ENCODE data around the gene CRIP2.

CRIP2 gene

DNA sequence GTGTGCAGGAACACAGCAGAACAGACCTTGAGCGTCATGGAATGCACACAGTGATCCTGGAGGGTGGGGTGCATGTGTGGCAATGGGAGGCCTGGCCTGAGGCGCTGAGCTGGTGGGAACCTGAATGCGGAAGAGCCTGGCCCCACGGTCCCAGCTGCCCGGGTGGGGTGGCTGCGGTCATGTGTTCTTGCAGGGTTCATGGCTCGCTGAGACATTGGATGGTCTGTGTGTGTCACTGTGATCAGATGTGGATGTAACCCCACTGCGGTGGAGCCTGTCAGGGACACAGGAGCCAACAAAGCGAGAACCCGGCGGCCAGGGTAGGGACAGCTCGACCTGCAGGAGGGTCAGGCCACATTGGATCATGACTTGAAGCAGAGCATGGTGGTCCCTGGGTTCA lies 31.8 kb upstream of the CRIP2 start:
- in situ Hi-C loops (cut with HindIII; ENCODE audit: low sequenced_read_pairs): no loop called here

DNA sequence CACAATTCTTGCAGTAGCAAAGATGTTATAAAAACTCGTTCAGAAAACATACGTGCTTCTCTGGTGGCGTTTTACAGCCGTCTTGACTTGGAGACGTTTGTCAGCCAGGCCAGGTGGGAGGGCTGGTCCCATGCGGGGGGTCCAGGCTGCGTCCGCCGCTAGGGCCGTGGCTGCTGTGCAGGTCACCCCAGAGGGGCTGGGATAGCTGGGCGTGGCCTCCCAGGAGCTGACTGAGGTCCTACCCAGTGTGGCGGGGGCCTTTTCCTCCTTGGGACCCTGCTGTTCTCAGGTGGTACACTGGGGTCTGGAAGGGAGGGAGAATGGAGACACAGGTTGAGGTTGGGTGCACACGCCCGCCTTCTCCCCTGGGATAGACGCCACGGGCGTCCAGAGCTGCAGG lies 29.8 kb upstream of the CRIP2 start:
- in situ Hi-C loops (cut with HindIII; ENCODE audit: low sequenced_read_pairs): no loop called here

DNA sequence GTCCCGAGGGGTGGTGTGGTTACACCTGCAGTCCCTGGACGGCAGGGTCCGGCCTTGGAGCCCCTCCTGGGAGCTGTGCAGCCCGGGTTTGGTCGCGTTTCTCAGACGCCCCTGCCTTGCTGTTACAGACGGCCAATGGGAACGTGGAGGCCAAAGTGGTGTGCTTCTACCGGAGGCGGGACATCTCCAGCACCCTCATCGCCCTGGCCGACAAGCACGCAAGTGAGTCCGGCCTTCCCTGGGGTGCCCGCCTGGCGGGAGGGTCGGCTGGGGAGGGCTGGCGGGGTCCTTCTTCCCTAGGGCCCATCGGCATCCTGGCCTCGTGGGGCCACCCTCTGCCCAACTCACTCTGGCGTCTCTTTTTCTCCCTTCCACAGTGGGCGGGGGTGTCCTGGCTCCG lies 29.3 kb upstream of the CRIP2 start:
- in situ Hi-C loops (cut with HindIII; ENCODE audit: low sequenced_read_pairs): no loop called here

DNA sequence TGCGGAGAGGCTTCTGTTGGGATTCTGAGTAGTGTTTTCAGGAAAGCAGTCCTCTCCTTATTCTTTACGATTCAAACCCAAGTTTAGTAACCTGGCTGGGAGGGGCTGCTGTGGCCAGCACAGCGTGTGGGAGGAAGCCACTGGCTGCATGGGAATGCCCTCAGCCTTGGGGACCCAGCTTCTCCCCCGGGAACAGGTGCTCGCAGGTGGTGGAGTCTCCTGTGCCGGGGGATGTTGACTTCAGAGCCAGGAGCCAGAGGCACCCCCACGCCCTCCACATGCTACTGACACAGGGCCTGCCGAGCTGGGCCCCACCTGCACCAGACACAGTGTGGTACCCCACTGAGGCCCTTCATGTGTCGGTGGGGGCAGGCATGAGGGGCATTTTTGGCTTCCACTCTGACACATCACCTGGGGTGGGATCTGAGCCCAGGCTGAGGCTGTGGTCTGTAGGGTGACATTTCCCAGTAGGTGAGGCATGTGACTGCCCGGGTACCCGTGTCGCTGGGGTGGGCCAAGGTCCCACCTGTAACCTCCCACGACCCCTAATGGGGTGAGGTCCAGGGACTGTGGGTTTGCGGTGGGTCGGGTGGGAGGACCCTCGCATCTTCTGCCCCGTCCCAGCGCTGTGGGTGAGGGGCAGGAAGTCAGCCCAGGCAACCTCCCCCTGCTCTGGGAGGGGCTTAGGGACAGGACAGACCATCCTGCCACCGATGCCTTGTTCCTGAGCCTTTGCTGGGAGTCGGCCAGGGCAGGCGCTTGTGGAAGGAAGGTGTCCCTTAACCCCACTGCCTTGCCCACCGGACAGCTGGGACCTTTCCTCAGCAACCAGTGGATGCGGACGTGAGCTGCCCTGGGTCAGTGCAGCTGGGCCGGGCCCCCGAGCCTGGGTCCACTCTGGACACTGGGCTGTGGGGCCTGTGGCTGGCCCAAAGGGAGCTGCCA lies 28.4 kb upstream of the CRIP2 start:
- in situ Hi-C loops (cut with HindIII; ENCODE audit: low sequenced_read_pairs): no loop called here

DNA sequence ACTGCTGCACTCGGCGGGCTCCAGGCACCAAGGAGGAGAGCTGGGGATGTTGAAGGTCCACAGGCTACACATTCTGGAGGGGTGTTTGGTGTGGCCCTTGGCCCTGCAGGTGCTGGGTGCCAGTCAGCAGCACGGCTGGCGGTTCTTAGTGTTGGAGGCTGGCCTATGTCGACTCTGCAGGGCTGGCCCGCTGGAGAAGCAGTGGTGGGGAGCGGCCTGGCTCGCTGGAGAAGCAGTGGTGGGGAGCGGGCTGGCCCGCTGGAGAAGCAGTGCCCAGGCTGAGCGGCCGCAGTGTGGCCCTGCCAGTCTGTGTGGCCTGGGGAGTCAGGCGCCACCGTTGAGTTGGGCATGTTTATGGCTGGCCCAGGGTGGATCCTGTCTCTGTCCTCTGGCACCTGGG lies 27.6 kb upstream of the CRIP2 start:
- in situ Hi-C loops (cut with HindIII; ENCODE audit: low sequenced_read_pairs): no loop called here

DNA sequence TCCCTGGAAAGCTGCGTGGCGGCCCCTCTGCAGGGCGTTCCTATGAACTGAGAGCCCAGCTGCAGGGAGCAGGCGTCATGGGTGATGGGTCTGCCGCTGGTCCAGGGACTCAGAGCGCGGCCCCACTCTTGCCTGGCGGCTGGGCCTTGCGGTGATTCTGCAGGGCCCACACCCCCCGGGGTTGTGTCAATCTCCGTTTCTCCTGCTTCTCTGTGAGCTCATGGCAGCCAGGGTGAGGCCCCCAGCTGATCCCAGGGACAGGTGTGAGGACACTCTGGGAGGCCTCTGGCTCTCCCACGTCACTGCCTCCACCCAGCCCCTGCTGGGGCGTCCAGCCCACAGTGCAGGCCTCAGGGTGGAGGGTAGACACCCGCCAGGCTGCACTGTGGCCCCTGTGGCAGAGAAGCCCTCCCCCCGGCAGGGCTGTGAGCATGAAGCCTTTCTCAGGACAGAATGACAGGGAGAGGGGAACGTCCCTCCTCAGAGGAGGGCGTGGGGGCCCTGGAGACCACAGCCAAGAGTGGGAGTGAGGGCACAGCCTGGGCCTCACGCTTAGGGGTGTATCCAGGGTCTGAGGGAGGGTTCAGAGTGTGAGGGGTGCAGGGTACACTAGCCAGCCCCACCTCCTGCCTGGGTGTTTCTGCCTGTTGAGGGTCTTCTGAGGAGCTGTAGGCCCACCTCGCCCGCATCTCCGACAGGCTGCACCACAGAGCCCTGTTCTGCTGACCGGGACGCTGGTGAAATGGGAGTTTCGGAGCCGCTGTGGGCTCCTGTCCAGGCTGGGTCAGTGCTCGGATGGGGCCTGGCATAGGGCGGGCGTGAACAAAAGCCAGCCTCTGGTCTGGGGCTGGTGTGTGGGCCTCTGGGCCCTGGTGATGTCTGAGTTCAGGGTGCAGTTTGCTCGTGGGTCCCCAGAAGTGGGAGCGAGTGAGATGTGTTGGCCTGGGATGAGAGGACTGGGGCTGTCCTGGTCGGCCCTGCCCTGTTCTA lies 26.7 kb upstream of the CRIP2 start:
- in situ Hi-C loops (cut with HindIII; ENCODE audit: low sequenced_read_pairs): no loop called here

DNA sequence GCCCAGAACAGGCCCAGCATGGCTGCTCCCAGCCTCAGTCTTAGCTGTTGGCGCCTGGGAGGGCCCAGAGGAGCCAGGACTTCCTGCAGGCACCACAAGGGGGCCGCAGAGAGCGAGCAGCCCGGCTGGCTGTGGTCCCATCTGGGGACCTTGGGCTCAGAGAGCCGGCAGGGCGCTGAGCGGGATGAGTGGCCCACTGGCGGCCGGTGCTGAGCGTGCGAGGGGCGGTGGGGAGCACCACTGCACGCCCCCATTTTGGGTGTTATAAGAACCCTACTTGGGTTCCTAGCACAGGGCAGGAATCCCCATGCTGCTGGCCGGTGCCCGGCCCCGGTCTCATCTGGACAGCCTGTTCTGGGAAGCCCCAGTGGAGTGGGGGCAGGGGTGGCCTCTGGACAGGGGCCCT lies 25.9 kb upstream of the CRIP2 start:
- in situ Hi-C loops (cut with HindIII; ENCODE audit: low sequenced_read_pairs): no loop called here

DNA sequence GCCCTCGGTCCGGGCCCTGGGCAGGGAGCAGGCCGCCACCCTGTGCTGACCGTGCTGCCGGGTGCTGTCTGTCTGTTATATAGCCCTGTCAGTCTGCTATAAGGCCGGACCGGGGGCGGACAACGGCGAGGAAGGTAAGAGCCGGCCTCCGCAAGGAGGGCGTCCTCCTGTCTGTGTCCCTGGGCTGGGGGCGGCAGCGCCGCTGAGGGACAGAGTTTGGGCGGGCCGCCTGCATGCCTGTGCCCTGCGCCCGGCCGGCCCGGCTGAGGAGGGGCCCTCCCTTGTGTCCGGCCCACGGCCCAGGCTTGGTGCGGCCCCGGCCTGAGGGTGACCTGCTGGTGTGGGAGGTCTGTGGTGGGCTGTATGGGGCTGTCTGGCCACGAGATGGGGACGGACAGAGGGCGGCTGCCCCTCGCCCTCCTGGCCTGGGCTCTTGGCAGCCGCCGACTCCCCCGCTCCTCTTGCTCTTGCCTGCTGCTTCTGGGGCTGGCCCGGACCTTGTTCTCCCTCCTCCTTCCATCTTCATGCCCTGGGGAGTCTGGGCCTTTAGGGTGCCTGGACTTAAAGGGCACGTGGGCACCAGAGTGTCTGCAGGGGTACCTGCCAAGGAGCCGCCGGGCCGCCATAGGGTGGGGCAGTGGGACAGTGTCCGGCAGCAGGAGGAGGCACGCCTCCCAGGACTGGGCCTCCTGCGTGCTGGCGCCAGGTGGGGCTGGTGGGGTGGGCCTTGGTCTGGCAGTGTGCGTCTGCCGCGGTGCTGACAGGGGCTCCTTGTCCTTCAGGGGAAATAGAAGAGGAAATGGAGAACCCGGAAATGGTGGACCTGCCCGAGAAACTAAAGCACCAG lies 25.1 kb upstream of the CRIP2 start:
- in situ Hi-C loops (cut with HindIII; ENCODE audit: low sequenced_read_pairs): no loop called here

DNA sequence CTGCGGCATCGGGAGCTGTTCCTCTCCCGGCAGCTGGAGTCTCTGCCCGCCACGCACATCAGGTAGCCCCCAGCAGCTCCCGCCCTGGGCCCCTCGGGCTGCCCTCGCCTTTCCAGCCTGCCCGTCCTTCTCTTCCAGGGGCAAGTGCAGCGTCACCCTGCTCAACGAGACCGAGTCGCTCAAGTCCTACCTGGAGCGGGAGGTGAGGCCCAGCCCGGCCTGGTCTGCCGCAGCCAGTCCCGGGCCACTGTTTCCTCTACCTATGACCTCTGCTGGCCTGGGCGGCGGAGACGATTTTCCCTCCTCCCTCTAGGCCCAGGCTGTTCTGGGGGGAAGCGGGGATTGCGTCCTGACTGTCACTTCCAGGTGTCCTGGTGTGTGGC lies 24.5 kb upstream of the CRIP2 start:
- in situ Hi-C loops (cut with HindIII; ENCODE audit: low sequenced_read_pairs): no loop called here

DNA sequence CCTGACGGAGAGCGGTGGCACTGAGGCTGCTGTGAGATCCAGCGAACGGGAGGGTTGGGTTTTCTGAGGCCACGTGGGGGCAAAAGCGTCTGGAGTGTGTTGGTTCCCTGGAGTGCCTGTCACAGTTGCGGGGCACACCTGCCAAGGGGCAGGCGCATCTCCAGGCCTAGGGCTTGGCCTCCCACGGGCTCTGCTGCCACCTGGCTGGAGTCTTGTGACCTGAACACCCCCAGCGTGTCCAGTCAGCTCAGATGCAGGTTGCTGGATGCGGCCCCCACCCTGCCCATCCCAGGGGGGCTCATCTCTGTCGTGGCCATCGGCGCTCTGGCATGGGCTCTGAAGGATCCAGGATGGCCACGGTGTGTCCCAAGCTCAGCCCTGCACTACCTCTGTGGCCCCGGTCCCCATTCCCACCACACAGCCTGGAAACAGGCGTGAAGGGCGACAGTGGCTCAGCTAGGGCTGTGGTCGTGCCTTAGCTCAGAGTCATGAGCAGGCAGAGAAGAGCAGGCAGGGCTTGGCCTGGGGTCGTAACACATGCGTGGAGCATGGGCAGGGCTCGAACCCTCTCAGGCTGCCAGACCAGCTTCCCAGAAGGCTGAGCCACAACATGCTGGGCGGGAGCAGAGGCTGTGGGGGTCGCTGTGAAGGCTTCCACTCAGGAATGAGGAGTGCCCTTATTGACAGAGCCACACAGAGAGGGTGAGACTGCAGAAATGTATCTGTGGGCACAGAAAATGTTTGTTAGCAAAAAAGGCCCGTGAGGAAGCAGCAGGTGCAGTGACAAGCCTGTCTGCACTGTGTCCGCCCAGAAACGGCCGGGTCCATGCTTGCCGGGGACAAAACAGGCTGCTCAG lies 23.5 kb upstream of the CRIP2 start:
- in situ Hi-C loops (cut with HindIII; ENCODE audit: low sequenced_read_pairs): no loop called here

DNA sequence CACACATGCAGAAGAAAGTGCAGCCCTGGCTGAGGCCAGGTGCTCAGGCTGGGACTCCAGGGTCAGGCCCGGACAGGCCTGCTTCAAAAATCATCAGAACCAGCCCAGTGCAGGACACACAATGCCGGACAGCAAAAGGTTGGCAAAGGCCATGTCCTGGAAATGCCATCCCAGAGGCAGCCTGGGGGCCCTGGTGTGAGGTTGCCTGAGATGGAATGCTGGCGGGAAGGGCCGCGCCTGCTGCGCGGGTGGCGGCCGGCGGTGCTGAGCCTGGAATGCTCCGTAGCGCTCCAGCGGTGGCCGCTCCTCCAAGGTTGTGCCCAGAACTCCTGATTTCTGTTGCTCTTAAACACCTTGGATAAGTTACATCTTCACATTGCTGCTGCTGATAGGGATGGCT lies 21.7 kb upstream of the CRIP2 start:
- in situ Hi-C loops (cut with HindIII; ENCODE audit: low sequenced_read_pairs): no loop called here

DNA sequence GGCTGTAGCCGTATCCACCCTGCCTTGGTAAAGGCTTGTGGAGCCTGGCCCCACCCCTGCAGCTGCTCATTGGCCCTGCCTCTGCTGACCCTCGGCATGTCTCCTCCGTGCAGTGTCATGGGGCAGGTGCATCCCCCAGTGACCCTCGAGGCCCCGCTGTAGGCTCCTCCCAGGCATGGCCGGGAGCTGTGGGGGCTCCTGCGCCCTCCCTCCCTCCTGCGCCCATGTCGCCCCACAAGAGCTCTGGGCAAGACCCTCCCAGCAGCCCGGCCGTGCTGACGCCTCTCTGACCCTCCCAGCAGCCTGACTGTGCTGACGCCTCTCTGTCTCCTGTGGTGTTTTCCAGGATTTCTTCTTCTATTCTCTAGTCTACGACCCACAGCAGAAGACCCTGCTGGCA lies 20.8 kb upstream of the CRIP2 start:
- in situ Hi-C loops (cut with HindIII; ENCODE audit: low sequenced_read_pairs): no loop called here

DNA sequence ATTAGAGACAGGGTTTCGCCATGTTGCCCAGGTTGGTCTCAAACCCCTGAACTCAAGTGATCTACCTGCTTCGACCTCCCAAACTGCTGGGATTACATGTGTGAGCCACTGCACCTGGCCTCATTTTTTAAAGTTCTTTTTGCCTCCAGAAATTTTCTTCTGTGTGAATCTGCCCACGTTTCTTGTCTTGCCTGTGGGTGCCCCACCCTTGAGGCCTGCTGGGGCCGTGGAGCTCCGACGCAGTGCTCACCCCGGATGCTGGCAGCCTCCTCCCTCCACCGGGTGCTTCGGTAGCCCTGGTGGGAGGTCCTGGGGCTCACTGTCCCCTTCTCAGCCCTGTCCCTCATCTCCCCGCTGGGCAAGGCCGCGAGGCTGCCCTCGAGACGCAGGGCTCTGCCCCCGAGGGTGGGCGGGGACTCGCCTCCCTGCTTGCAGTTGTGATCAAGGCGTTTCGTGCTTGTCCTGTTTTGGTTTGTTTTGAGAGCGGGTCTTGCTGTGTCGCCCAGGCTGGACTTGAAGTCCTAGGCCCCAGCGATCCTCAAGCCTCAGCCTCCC lies 19.5 kb upstream of the CRIP2 start:
- in situ Hi-C loops (cut with HindIII; ENCODE audit: low sequenced_read_pairs): no loop called here

DNA sequence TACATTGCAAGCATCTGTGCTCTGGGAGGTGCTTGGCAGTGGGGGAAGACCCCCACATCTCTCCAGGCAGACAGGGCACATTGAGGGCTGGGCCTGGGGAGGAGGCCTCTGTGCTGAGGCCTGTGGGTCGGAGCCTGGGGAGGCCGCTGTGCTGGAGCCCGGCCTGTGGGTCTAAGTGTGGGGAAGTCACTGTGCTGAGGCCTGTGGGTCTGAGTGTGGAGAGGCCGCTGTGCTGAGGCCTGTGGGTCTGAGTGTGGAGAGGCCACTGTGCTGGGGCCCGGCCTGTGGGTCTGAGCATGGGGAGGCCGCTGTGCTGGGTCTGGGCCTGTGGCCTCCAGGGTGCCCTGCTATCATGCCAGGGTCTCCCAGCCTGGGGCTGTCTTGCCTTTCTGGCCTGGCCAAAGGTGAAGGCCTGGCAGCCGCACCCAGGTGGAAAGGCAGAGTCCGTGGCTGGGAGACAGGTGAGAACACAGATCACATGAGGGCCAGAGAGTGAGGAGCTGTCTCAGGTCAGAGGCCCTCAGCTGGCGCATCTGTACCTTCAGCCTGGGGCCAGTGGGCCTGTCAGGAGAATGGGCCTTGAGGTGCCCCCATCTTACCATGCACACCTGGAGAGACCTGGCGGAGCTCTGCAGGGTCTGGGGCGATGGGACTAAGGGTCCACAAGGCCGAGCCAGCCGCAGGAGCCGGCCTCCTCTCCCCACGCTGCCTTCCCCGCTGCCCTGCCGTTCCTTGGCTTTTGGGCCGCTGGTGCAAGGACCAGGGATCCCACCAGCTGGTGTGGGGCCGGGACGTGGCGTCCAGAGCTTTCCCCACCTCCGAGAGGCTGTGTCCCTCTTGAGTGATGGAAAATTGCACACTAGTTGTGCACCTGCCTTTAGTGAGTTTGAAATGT lies 18.6 kb upstream of the CRIP2 start:
- in situ Hi-C loops (cut with HindIII; ENCODE audit: low sequenced_read_pairs): no loop called here

DNA sequence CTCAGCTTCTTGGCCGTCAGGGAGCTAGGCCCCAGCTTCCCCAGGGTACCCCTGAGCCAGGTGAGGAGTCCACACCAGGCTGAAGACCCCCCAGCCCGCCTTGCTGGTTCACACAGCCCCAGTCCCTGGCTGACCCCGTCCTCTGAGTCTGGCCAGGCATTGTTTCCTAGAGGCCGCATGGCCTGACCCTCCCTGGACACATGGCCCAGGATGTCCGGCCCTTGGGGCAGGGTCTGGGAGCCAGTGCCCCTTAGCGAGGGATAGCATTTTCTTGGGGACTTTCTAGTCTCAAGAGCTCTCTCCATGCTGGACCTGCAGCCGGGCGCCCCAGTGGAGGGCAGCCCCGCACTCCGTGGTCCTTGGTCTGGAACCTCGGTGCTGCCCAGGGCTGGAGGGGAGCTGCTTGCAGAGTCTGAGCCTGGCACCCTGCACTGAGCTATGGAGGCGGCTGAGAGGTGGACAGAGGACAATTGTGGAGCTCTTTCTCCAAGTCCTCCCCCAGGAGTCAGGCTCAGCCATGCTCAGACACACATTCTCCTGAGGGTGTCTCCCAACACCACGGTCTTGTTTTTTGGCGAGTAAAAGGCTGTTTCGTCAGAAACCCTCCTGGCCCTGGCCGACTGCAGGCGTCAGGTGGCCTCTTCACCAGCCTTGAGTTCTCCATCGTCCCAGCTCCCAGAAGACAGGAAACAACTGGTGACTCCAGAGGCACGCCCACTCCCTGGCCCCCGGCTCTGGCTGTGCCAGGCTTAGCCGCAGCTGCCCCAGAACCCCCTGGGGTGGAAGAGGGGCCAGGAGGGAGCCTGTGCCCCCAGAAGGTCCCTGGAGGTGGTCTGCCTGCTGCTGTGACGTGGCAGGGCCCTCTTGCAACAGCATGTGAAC lies 17.6 kb upstream of the CRIP2 start:
- in situ Hi-C loops (cut with HindIII; ENCODE audit: low sequenced_read_pairs): no loop called here

DNA sequence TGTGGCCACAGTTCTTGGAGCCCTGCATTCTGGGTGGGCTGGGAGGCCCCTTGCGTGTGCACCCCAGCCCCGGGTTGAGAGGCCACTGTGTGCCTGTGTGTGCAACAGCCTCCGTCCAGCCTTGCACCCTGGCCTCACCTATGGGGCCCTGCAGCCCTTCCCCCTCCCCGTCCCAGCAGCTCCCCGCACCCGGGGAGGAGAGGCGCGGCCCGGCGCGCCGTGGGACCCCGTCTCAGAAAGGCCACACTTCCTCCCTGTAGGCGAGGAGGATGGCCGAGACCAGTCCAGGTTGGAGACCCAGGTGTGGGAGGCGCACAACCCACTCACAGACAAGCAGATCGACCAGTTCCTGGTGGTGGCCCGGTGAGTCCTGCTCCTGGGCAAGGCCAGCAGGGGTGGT lies 16.6 kb upstream of the CRIP2 start:
- in situ Hi-C loops (cut with HindIII; ENCODE audit: low sequenced_read_pairs): no loop called here

DNA sequence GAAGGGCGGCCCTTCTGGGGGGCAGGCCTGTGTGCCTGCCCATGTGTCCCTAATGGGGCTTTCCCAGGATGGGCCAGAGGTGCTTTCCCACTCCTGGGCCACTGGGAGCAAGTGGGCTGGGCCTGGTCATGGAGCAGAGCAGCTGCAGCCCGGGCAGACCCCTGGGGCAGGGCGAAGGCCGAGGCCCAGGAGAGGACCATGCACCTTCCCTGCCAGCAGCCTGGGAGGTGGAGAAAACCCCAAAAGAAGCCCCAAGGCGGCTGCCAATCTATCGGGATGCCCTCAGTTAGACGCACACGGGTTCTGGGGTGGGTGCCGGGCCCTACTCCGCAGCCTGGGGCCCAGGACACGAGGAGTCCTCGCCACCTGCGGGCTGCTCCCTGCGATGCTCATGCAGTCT lies 16.1 kb upstream of the CRIP2 start:
- in situ Hi-C loops (cut with HindIII; ENCODE audit: low sequenced_read_pairs): no loop called here

DNA sequence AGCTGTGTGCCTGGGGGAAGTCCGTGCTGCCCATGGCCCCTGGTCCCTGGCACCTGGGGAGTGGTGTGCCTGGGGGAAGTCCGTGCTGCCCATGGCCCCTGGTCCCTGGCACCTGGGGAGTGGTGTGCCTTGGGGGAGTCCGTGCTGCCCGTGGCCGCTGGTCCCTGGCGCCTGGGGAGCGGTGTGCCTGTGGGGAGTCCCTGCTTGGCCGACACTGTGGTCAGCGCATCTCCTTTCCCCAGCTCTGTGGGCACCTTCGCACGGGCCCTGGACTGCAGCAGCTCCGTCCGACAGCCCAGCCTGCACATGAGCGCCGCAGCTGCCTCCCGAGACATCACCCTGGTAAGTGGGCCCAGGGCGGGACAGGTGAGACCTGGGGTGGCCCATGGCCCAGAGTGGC lies 14.5 kb upstream of the CRIP2 start:
- in situ Hi-C loops (cut with HindIII; ENCODE audit: low sequenced_read_pairs): no loop called here
